Mucosa of descending colon (tissue), 3 donors: Measurements from ENCODE around the gene HERPUD1. TPM values are rescaled to one million over a fixed set of nuclear protein-coding genes. Genes with fewer than 3 reads are reported as not detected.

Source experiments
- ATAC-seq: fragments of 200-7000 bp; cut with Tn5 transposase; one replicate; pipeline ENCODE4 v1.9.1; 2020; ENCODE audit warnings: mild to moderate bottlenecking, moderate library complexity
- DNase-seq, 3 donors: peaks; one replicate each; pipeline ENCODE4 v3.0.0-alpha.2; 2020
- H3K36me3 ChIP-seq: fragments of 200-600 bp; one replicate; pipeline ENCODE4 v1.8.0; 2021; ENCODE audit warnings: low read depth, mild to moderate bottlenecking
- H3K4me1 ChIP-seq: fragments of 200-600 bp; one replicate; pipeline ENCODE4 v1.8.0; 2021; ENCODE audit warnings: low read depth, mild to moderate bottlenecking
- H3K4me3 ChIP-seq: fragments of 200-600 bp; one replicate; pipeline ENCODE4 v1.8.0; 2021; ENCODE audit warnings: mild to moderate bottlenecking
- H3K9me3 ChIP-seq: fragments of 200-600 bp; one replicate; pipeline ENCODE4 v1.8.0; 2021; ENCODE audit warnings: mild to moderate bottlenecking
- CTCF ChIP-seq: fragments of 200-600 bp; IDR thresholded peaks from one replicate; pipeline ENCODE4 v1.8.0; 2022; ENCODE audit warnings: antibody characterized with exemption, mild to moderate bottlenecking
- intact Hi-C, 2 donors: fragments of 100-400 bp; cut with DNase I in 1 of 2; cut with micrococcal nuclease in 1 of 2; formaldehyde crosslinking; loops; one replicate each; pipeline versions ENCODE4 v1.11.0 to v1.11.1; 2022; cut with DNase I, micrococcal nuclease
- total RNA-seq, 3 donors: library from RNA; stranded (reverse); fragmentation: NEBNext Ultra II Directional in 2 of 3; extraction: Animal tissue kit (Norgen Biotek cat#: 25700) in 2 of 3; gene quantifications; one replicate each; pipeline versions ENCODE4 v1.2.1 to v1.2.4, GENCODE V29; 2021 to 2023
- donor health status: DM: no; HTN: no; CAD: no; lungs with moderate emphysema.
- donor health status: DM: no; HTN: no; CAD: no.
- donor health status: DM: no; HTN: yes; CAD: no.

Gene HERPUD1
- total RNA-seq, 3 donors from 2014 or later = 130 to 165 (median 159) TPM

GRCh38 chr16:56911771-56912571 lies 20.0 kb upstream of the HERPUD1 start:
- no peak for TF ChIP-seq CTCF
- Histone ChIP-seq H3K9me3 (no peaks in the 10 kb centered on the region), H3K36me3 (no peaks in the 10 kb centered on the region), H3K4me1 (peaks cover 21% of the 10 kb centered on the region), H3K4me3 (no peak overlapping the region)
- intact Hi-C loops = no loop called here
- DNase-seq = peak; percentile 43 to 78 (median 55)
- peak; percentile 53 for ATAC-seq

- TF ChIP-seq CTCF = no peak
- Histone ChIP-seq H3K4me3 (no peak overlapping the region), H3K36me3 (no peaks in the 10 kb centered on the region), H3K9me3 (no peaks in the 10 kb centered on the region), H3K4me1 (peaks cover 21% of the 10 kb centered on the region)
- DNase-seq (no peak), ATAC-seq (peak; percentile 71)
- intact Hi-C loops = no loop called here
Observed at GRCh38 chr16:56912746-56913708, 18.9 kb upstream of the HERPUD1 start.

GRCh38 chr16:56914896-56915295 lies 17.0 kb upstream of the HERPUD1 start:
- ATAC-seq (no peak), DNase-seq (no peak)
- Histone ChIP-seq H3K4me3 (no peak overlapping the region), H3K36me3 (no peaks in the 10 kb centered on the region), H3K4me1 (peaks cover 15% of the 10 kb centered on the region), H3K9me3 (no peaks in the 10 kb centered on the region)
- intact Hi-C loops = no loop called here
- TF ChIP-seq CTCF = no peak

- no peaks in the 10 kb centered on the region for H3K9me3 ChIP-seq
- intact Hi-C loops = no loop called here
- no peak overlapping the region for H3K4me3 ChIP-seq
- peaks cover 13% of the 10 kb centered on the region for H3K4me1 ChIP-seq
- TF ChIP-seq CTCF = no peak
- DNase-seq = no peak
- ATAC-seq = no peak
- H3K36me3 ChIP-seq = no peaks in the 10 kb centered on the region
Observed at GRCh38 chr16:56915336-56916119, 16.4 kb upstream of the HERPUD1 start.
